ENCODE data around the gene TMEM80.

Gene TMEM80

GRCh38 chr11:745428-745827 lies 49.8 kb downstream of the TMEM80 start (continued):
- TF ChIP-seq POU6F1 (CRISPR knock-in tag; IDR thresholded peaks at IDR 0.05; ENCODE audit: borderline replicate concordance, low read depth): no peak
- TF ChIP-seq BACH2 (CRISPR knock-in tag; IDR thresholded peaks at IDR 0.05; ENCODE audit: borderline replicate concordance): no peak
- no peak for TF ChIP-seq ARNTL (CRISPR knock-in tag; IDR thresholded peaks at IDR 0.05; ENCODE audit: borderline replicate concordance, low read depth)
- no peak for TF ChIP-seq PPARA (CRISPR knock-in tag; IDR thresholded peaks at IDR 0.05; ENCODE audit: borderline replicate concordance)

- ATAC-seq: peak; percentile 59
- TF ChIP-seq PATZ1 (CRISPR knock-in tag; IDR thresholded peaks at IDR 0.05; ENCODE audit: borderline replicate concordance): no peak
- TF ChIP-seq CREB5 (CRISPR knock-in tag; IDR thresholded peaks at IDR 0.05; ENCODE audit: low read depth): no peak
- no peak for TF ChIP-seq ISL1 (CRISPR knock-in tag; IDR thresholded peaks at IDR 0.05)
- no peak for TF ChIP-seq TSHZ2 (CRISPR knock-in tag; IDR thresholded peaks at IDR 0.05)
- TF ChIP-seq ZC3H10 (CRISPR knock-in tag; IDR thresholded peaks at IDR 0.05): no peak
- TF ChIP-seq CSDC2 (CRISPR knock-in tag; IDR thresholded peaks at IDR 0.05): no peak
- TF ChIP-seq BACH2 (CRISPR knock-in tag; IDR thresholded peaks at IDR 0.05; ENCODE audit: borderline replicate concordance): no peak
- no peak for TF ChIP-seq PPARA (CRISPR knock-in tag; IDR thresholded peaks at IDR 0.05; ENCODE audit: borderline replicate concordance)
These were observed 50.9 kb downstream of the TMEM80 start for GRCh38 chr11:746289-747157.

- TF ChIP-seq ZC3H10 (CRISPR knock-in tag; IDR thresholded peaks at IDR 0.05) (no peak), SNAI2 (CRISPR knock-in tag; IDR thresholded peaks at IDR 0.05) (no peak), CREB5 (CRISPR knock-in tag; IDR thresholded peaks at IDR 0.05; ENCODE audit: low read depth) (no peak), RARB (CRISPR knock-in tag; IDR thresholded peaks at IDR 0.05) (no peak), CSDC2 (CRISPR knock-in tag; IDR thresholded peaks at IDR 0.05) (no peak), TOX (CRISPR knock-in tag; IDR thresholded peaks at IDR 0.05; ENCODE audit: borderline replicate concordance) (no peak), TSHZ2 (CRISPR knock-in tag; IDR thresholded peaks at IDR 0.05) (no peak), BACH2 (CRISPR knock-in tag; IDR thresholded peaks at IDR 0.05; ENCODE audit: borderline replicate concordance) (no peak), ZFP3 (CRISPR knock-in tag; IDR thresholded peaks at IDR 0.05) (no peak), ZFP30 (CRISPR knock-in tag; IDR thresholded peaks at IDR 0.05) (no peak), CSRNP3 (CRISPR knock-in tag; IDR thresholded peaks at IDR 0.05) (no peak), ZNF8 (CRISPR knock-in tag; IDR thresholded peaks at IDR 0.05) (no peak)
- ATAC-seq: peak; percentile 98
These were observed 51.8 kb downstream of the TMEM80 start, which contains the start of gene TALDO1 for GRCh38 chr11:747158-748006. Gene TALDO1 (plus strand): TSS chr11:747464. CDS start chr11:747482, 18 bp downstream.
